HG03520 (cell line): Measurements from ENCODE around the gene CPA1.
A peak's percentile ranks its signal among the peaks of the same experiment; 100 is the strongest.

Experiments used
- ATAC-seq: cut with Tn5 transposase; IDR thresholded peaks from one replicate; pipeline ENCODE4 v1.9.1; 2021; ENCODE audit warnings: mild to moderate bottlenecking, moderate library complexity; ENCODE audit not compliant: unreplicated experiment

The CPA1 gene

GRCh38 chr7:130353196-130353595 is 27.1 kb upstream of the CPA1 start:
- no peak for ATAC-seq

GRCh38 chr7:130356121-130356875 is 24.0 kb upstream of the CPA1 start:
- ATAC-seq: no peak

GRCh38 chr7:130356876-130357611 is 23.2 kb upstream of the CPA1 start:
- no peak for ATAC-seq

GRCh38 chr7:130358471-130358870 is 21.8 kb upstream of the CPA1 start:
- no peak for ATAC-seq

GRCh38 chr7:130359276-130359857 is 20.9 kb upstream of the CPA1 start:
- ATAC-seq: no peak

GRCh38 chr7:130360518-130360917 is 19.8 kb upstream of the CPA1 start:
- no peak for ATAC-seq

- no peak for ATAC-seq
Measured at GRCh38 chr7:130361681-130362080, 18.6 kb upstream of the CPA1 start.

- no peak for ATAC-seq
Measured at GRCh38 chr7:130362251-130362816, 18.0 kb upstream of the CPA1 start.

- ATAC-seq: no peak
Measured at GRCh38 chr7:130363026-130363847, 17.1 kb upstream of the CPA1 start.

- no peak for ATAC-seq
Measured at GRCh38 chr7:130364451-130364850, 15.8 kb upstream of the CPA1 start.

- ATAC-seq: no peak
Measured at GRCh38 chr7:130365088-130365487, 15.2 kb upstream of the CPA1 start.

- peak; percentile 75 for ATAC-seq
Measured at GRCh38 chr7:130365511-130366441, 14.5 kb upstream of the CPA1 start.

- no peak for ATAC-seq
Measured at GRCh38 chr7:130366564-130366963, 13.7 kb upstream of the CPA1 start.

- no peak for ATAC-seq
Measured at GRCh38 chr7:130367088-130367755, 13.1 kb upstream of the CPA1 start.

GRCh38 chr7:130367836-130368746 is 12.2 kb upstream of the CPA1 start:
- ATAC-seq: no peak

- ATAC-seq: no peak
Measured at GRCh38 chr7:130369110-130369711, 11.1 kb upstream of the CPA1 start.

GRCh38 chr7:130369831-130370550 is 10.3 kb upstream of the CPA1 start:
- ATAC-seq: no peak
